Keratinocyte (primary cell): ENCODE results near the gene ELOA2. TPM values are rescaled to one million over a fixed set of nuclear protein-coding genes. Genes with fewer than 3 reads are reported as not detected.

Source experiments
- DNase-seq: peaks from one replicate; pipeline ENCODE4 v3.0.0-alpha.2; 2011; ENCODE audit warnings: low read depth, missing footprints, low spot score
- FAIRE-seq: peaks from 2 replicates; lab custom pipeline; 2011; peaks lifted over from hg19 to GRCh38; lab: Jason Lieb, UNC
- H2AFZ ChIP-seq: 2 replicates; pipeline ENCODE4 v1.6.0; 2012; ENCODE audit warnings: low read length, control low read depth, inconsistent platforms; ENCODE audit not compliant: control insufficient read depth
- H3K27ac ChIP-seq: 2 replicates; pipeline ENCODE4 v1.5.1; 2011; ENCODE audit warnings: low read length; ENCODE audit not compliant: control insufficient read depth, insufficient read depth
- H3K27me3 ChIP-seq: 3 replicates; pipeline ENCODE4 v1.6.0; 2011; ENCODE audit warnings: low read length; ENCODE audit not compliant: control insufficient read depth, insufficient read depth; ENCODE audit errors: extremely low read depth
- H3K36me3 ChIP-seq, 2 experiments: 2 replicates in 1 of 2; 3 replicates in 1 of 2; pipeline ENCODE4 v1.5.1; 2011; ENCODE audit warnings: low read length in 2 of 2, mild to moderate bottlenecking in 1 of 2; ENCODE audit not compliant: control insufficient read depth in 2 of 2, insufficient read depth in 2 of 2; ENCODE audit errors: extremely low read depth in 1 of 2
- H3K4me1 ChIP-seq: 3 replicates; pipeline ENCODE4 v1.5.1; 2011; ENCODE audit warnings: low read length; ENCODE audit not compliant: control insufficient read depth, insufficient read depth; ENCODE audit errors: extremely low read depth
- H3K4me2 ChIP-seq: 3 replicates; pipeline ENCODE4 v1.6.0; 2011; ENCODE audit warnings: low read depth, low read length; ENCODE audit not compliant: control insufficient read depth, insufficient read depth; ENCODE audit errors: extremely low read depth
- H3K4me3 ChIP-seq, 3 experiments: fragments of 200-600 bp in 1 of 3; sonication (generic) in 1 of 3; 2 replicates in 2 of 3; 3 replicates in 1 of 3; pipeline ENCODE4 v1.5.1; 2011 to 2016; ENCODE audit warnings: low read length in 3 of 3, mild to moderate bottlenecking in 3 of 3, control low read depth in 2 of 3, inconsistent platforms in 1 of 3, low read depth in 1 of 3, mixed read lengths in 1 of 3, mixed run types in 1 of 3, moderate library complexity in 1 of 3; ENCODE audit not compliant: control insufficient read depth in 2 of 3, insufficient read depth in 2 of 3; ENCODE audit errors: extremely low read depth in 1 of 3
- H3K79me2 ChIP-seq: 2 replicates; pipeline ENCODE4 v1.6.0; 2012; ENCODE audit warnings: low read length; ENCODE audit not compliant: control insufficient read depth, insufficient read depth
- H3K9ac ChIP-seq: 3 replicates; pipeline ENCODE4 v1.6.0; 2011; ENCODE audit warnings: low read length; ENCODE audit not compliant: control insufficient read depth, insufficient read depth; ENCODE audit errors: extremely low read depth
- H3K9me1 ChIP-seq: 3 replicates; pipeline ENCODE4 v1.6.0; 2011; ENCODE audit warnings: low read length; ENCODE audit not compliant: control insufficient read depth, insufficient read depth; ENCODE audit errors: extremely low read depth
- H3K9me3 ChIP-seq: 2 replicates; pipeline ENCODE4 v1.5.1; 2012; ENCODE audit warnings: low read depth, low read length; ENCODE audit not compliant: control insufficient read depth
- H4K20me1 ChIP-seq: 3 replicates; pipeline ENCODE4 v1.6.0; 2011; ENCODE audit warnings: low read length; ENCODE audit not compliant: control insufficient read depth, insufficient read depth; ENCODE audit errors: extremely low read depth
- EZH2 ChIP-seq: IDR thresholded peaks from one replicate; pipeline ENCODE4 v1.6.1; 2012; ENCODE audit warnings: inconsistent platforms, mild to moderate bottlenecking, low read length, moderate library complexity
- dilution Hi-C: fragments of 300-500 bp; cut with MboI; formaldehyde crosslinking; loops from one replicate; pipeline ENCODE4 v1.7.0; 2020; ENCODE audit warnings: low sequenced_read_pairs; ENCODE audit not compliant: extremely low pct_ligation_motif_present
- polyA plus RNA-seq, 5 experiments: library from polyadenylated mRNA; depleted of rRNA in 3 of 5; stranded (reverse) in 3 of 5; stranded (forward) in 1 of 5; unstranded in 1 of 5; fragments of >200 nt; gene quantifications; 1 replicate in 1 of 5; 2 replicates in 3 of 5; 3 replicates in 1 of 5; pipeline versions ENCODE4 v1.2.1 to v1.2.3, GENCODE V29; 2011 to 2012; ENCODE audit warnings: missing spikeins in 2 of 5, low read depth in 1 of 5, low replicate concordance in 1 of 5
- TF ChIP-seq, protein P1 (sequence below), 3 experiments: IDR thresholded peaks in 1 of 3; conservative IDR thresholded peaks in 1 of 3; optimal IDR thresholded peaks in 1 of 3; 2 replicates in 2 of 3; 3 replicates in 1 of 3; pipeline versions ENCODE3 to v1.5.1; 2011; ENCODE audit warnings: low read length in 3 of 3, mild to moderate bottlenecking in 3 of 3, moderate library complexity in 2 of 3, control low read depth in 1 of 3, inconsistent platforms in 1 of 3; ENCODE audit not compliant: insufficient read depth in 2 of 3; ENCODE audit errors: extremely low read depth in 1 of 3

The ELOA2 gene
- polyA plus RNA-seq, 1 donor (not counting 4 experiments of a cell fraction or from before 2014, with no cell fraction given): not detected

DNA sequence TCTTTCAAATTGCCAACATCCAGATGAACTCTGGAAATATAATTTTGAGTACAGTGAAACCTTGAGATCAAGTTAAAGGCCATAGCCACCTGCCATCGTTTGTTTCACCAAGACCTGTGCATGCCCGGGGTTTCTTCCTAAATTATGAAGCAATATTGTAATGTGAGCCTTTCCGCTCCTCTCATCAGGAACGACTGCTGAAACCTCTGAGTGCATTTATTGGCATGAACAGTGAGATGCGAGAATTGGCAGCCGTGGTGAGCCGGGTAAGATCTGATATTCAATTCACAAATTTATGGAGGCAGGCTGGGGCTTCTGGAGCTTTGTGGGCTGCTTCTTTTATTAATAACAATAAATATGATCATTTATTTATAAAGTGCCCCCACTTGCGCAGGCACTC, 27.7 kb upstream of the ELOA2 start:
- H3K9ac ChIP-seq: no peak overlapping the region
- H3K4me2 ChIP-seq: no peak overlapping the region
- no peaks in the 10 kb centered on the region for H4K20me1 ChIP-seq
- no peaks in the 10 kb centered on the region for H3K4me1 ChIP-seq
- H3K9me1 ChIP-seq: no peaks in the 10 kb centered on the region
- no peak overlapping the region for H3K4me3 ChIP-seq
- H3K9me3 ChIP-seq: no peaks in the 10 kb centered on the region
- no peaks in the 10 kb centered on the region for H3K79me2 ChIP-seq
- dilution Hi-C loops: no loop called here
- H2AFZ ChIP-seq: no peak overlapping the region
- no peak overlapping the region for H3K27ac ChIP-seq
- H3K36me3 ChIP-seq: no peaks in the 10 kb centered on the region
- no peaks in the 10 kb centered on the region for H3K27me3 ChIP-seq
- no peak for TF ChIP-seq EZH2
- TF ChIP-seq, protein P1, sequence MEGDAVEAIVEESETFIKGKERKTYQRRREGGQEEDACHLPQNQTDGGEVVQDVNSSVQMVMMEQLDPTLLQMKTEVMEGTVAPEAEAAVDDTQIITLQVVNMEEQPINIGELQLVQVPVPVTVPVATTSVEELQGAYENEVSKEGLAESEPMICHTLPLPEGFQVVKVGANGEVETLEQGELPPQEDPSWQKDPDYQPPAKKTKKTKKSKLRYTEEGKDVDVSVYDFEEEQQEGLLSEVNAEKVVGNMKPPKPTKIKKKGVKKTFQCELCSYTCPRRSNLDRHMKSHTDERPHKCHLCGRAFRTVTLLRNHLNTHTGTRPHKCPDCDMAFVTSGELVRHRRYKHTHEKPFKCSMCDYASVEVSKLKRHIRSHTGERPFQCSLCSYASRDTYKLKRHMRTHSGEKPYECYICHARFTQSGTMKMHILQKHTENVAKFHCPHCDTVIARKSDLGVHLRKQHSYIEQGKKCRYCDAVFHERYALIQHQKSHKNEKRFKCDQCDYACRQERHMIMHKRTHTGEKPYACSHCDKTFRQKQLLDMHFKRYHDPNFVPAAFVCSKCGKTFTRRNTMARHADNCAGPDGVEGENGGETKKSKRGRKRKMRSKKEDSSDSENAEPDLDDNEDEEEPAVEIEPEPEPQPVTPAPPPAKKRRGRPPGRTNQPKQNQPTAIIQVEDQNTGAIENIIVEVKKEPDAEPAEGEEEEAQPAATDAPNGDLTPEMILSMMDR (optimal IDR thresholded peaks at IDR 0.05 in 1 of 3, IDR thresholded peaks at IDR 0.05 in 1 of 3, conservative IDR thresholded peaks at IDR 0.05 in 1 of 3; ENCODE audit: extremely low read depth in 1 of 3, insufficient read depth in 2 of 3, low read length in 3 of 3): no peak
- FAIRE-seq (no peak), DNase-seq (no peak)

DNA sequence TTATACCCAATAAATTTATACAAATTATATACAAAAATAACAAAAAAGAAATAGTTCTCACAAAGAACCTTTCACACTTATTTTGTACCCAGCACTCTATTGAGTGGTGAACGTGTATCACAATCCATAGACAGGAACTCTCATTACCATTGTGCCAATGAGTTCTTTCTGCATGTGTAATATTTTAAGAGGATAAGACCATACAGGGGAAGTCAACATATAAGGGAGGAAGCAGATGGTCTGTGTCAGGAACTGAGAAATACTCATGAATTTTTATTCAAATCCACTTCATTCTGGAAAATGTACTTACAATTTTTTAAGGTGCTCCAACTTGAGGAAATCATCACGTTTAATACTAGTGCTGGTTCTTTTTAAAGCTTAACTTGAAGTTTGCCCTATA, 27.1 kb upstream of the ELOA2 start:
- H3K4me1 ChIP-seq: no peaks in the 10 kb centered on the region
- FAIRE-seq: no peak
- no peak overlapping the region for H2AFZ ChIP-seq
- H3K9me3 ChIP-seq: no peaks in the 10 kb centered on the region
- H3K4me3 ChIP-seq: no peak overlapping the region
- no peaks in the 10 kb centered on the region for H3K27me3 ChIP-seq
- no peaks in the 10 kb centered on the region for H4K20me1 ChIP-seq
- dilution Hi-C loops: no loop called here
- no peak overlapping the region for H3K9ac ChIP-seq
- no peak overlapping the region for H3K27ac ChIP-seq
- no peak for DNase-seq
- no peaks in the 10 kb centered on the region for H3K36me3 ChIP-seq
- H3K79me2 ChIP-seq: no peaks in the 10 kb centered on the region
- no peak overlapping the region for H3K4me2 ChIP-seq
- no peak for TF ChIP-seq EZH2
- TF ChIP-seq, protein P1 (optimal IDR thresholded peaks at IDR 0.05 in 1 of 3, IDR thresholded peaks at IDR 0.05 in 1 of 3, conservative IDR thresholded peaks at IDR 0.05 in 1 of 3; ENCODE audit: extremely low read depth in 1 of 3, insufficient read depth in 2 of 3, low read length in 3 of 3): no peak
- H3K9me1 ChIP-seq: no peaks in the 10 kb centered on the region
